Measurements from ENCODE around the gene RNF5. TPM values are rescaled to one million over a fixed set of nuclear protein-coding genes. Genes with fewer than 3 reads are reported as not detected.

RNF5 gene
- total RNA-seq, 3 donors from 2014 or later = 56.3 to 78.0 (median 70.5) TPM

- no peaks in the 10 kb centered on the region for H3K36me3 ChIP-seq
- H3K27me3 ChIP-seq = no peaks in the 10 kb centered on the region
- H3K27ac ChIP-seq = no peak overlapping the region
- TF ChIP-seq CTCF (IDR thresholded peaks at IDR 0.05) (no peak), POLR2AphosphoS5 (IDR thresholded peaks at IDR 0.05) (no peak), POLR2A (IDR thresholded peaks at IDR 0.05) (no peak)
- no peaks in the 10 kb centered on the region for H3K9me3 ChIP-seq
- peak overlapping the region in 2 of 3 donors; percentile 26 to 33 for H3K4me3 ChIP-seq
- intact Hi-C loops (cut with DNase I; ENCODE audit: low total_unique reads) = no loop called here
- DNase-seq (ENCODE audit: low spot score in 2 of 2) = no peak
- H3K4me1 ChIP-seq = no peaks in the 10 kb centered on the region
Observed at GRCh38 chr6:32149092-32149755, 29.0 kb upstream of the RNF5 start.

GRCh38 chr6:32149932-32150870, 28.0 kb upstream of the RNF5 start:
- Histone ChIP-seq H3K4me3 (peak overlapping the region in 2 of 3 donors; percentile 82 to 84), H3K36me3 (no peaks in the 10 kb centered on the region), H3K4me1 (peaks cover 0 to 3% of the 10 kb centered on the region in 2 donors), H3K9me3 (no peaks in the 10 kb centered on the region), H3K27ac (peak overlapping the region in 1 of 2 donors; percentile 9), H3K27me3 (no peaks in the 10 kb centered on the region)
- DNase-seq (ENCODE audit: low spot score in 2 of 2) = no peak
- intact Hi-C loops (cut with DNase I; ENCODE audit: low total_unique reads) = no loop called here
- no peak for TF ChIP-seq CTCF (IDR thresholded peaks at IDR 0.05)
- TF ChIP-seq POLR2AphosphoS5 (IDR thresholded peaks at IDR 0.05) = no peak
- TF ChIP-seq POLR2A (IDR thresholded peaks at IDR 0.05) = no peak

- no peaks in the 10 kb centered on the region for H3K9me3 ChIP-seq
- H3K36me3 ChIP-seq = no peaks in the 10 kb centered on the region
- DNase-seq (ENCODE audit: low spot score in 2 of 2) = no peak
- H3K4me3 ChIP-seq = peak overlapping the region; percentile 36 to 84 (median 82)
- H3K27me3 ChIP-seq = no peaks in the 10 kb centered on the region
- H3K4me1 ChIP-seq = peaks cover 0 to 11% of the 10 kb centered on the region in 2 donors
- peak overlapping the region in 1 of 2 donors; percentile 98 for H3K27ac ChIP-seq
- no peak for TF ChIP-seq POLR2AphosphoS5 (IDR thresholded peaks at IDR 0.05)
- no peak for TF ChIP-seq POLR2A (IDR thresholded peaks at IDR 0.05)
- no peak for TF ChIP-seq CTCF (IDR thresholded peaks at IDR 0.05)
- intact Hi-C loops (cut with DNase I; ENCODE audit: low total_unique reads) = no loop called here
Observed at GRCh38 chr6:32151181-32151862, 26.9 kb upstream of the RNF5 start.

- no peaks in the 10 kb centered on the region for H3K27me3 ChIP-seq
- no peak for TF ChIP-seq CTCF (IDR thresholded peaks at IDR 0.05)
- no peak for TF ChIP-seq POLR2A (IDR thresholded peaks at IDR 0.05)
- TF ChIP-seq POLR2AphosphoS5 (IDR thresholded peaks at IDR 0.05) = no peak
- no peaks in the 10 kb centered on the region for H3K9me3 ChIP-seq
- H3K4me3 ChIP-seq = peak within 1 kb of the TSS; percentile 76 to 84 (median 82)
- peak within 1 kb of the TSS; percentile 89 to 98 for H3K27ac ChIP-seq
- peaks cover 0 to 11% of the 10 kb centered on the region in 2 donors for H3K4me1 ChIP-seq
- intact Hi-C loops (cut with DNase I; ENCODE audit: low total_unique reads) = no loop called here
- H3K36me3 ChIP-seq = no peaks in the 10 kb centered on the region
- DNase-seq (ENCODE audit: low spot score in 2 of 2) = no peak
Observed at GRCh38 chr6:32151863-32152768, 26.1 kb upstream of the RNF5 start, which contains the start of gene PRRT1. TSS of gene PRRT1 (minus strand) at chr6:32151939. CDS start at chr6:32151827, 112 bp downstream.
